Vagina (tissue), 2 donors: ENCODE measurements around the gene SPRR1A.

ENCODE experiments used
- POLR2AphosphoS5 ChIP-seq, 2 donors: sonication (generic); formaldehyde crosslinking; IDR thresholded peaks; one replicate each; pipeline ENCODE4 v1.9.0; 2017; ENCODE audit warnings: antibody characterized with exemption in 2 of 2, mild to moderate bottlenecking in 2 of 2, low read depth in 1 of 2; ENCODE audit not compliant: insufficient read depth in 1 of 2
- TF ChIP-seq, protein P1 (sequence below), 3 experiments: fragments of 450-650 bp in 2 of 3; fragments of 200-600 bp in 1 of 3; sonication (generic) in 1 of 3; IDR thresholded peaks; one replicate each; pipeline ENCODE4 v1.5.1; 2017 to 2019; ENCODE audit warnings: antibody characterized with exemption in 3 of 3, mild to moderate bottlenecking in 2 of 3, moderate library complexity in 2 of 3

DNA sequence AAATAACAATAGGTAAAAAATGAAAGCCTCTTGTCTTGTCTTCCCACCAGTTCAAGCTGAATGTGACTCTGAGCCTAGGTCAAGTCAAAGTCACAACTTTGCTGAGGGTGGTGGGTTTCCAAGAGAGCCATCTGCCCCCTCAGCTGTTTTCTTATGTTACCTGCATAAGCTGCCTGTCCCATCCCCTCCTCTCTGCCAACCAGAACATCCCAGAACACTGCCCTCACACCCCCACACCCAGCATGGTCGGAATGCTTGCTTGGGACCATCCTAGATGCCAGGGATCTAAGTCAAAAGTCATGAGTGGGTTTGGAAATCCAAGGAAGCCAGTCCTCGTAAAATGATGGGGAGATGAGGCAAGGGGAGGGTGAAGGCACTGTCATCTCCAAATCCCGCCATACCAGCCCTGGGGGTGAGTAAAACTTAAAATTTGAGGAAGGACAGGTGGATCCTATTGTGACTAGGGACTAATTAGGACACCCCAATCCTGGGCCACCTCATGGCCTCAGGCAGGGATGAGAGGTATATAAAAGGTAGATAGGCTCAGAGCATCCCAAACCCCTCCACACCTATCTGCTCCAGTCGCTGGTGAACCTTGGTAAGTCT, 37.1 kb upstream of the SPRR1A start, which contains the start of gene SPRR5:
- TF ChIP-seq POLR2AphosphoS5 (IDR thresholded peaks at IDR 0.05; ENCODE audit: insufficient read depth in 1 of 2, low read depth in 1 of 2) = no peak
- TF ChIP-seq, protein P1, sequence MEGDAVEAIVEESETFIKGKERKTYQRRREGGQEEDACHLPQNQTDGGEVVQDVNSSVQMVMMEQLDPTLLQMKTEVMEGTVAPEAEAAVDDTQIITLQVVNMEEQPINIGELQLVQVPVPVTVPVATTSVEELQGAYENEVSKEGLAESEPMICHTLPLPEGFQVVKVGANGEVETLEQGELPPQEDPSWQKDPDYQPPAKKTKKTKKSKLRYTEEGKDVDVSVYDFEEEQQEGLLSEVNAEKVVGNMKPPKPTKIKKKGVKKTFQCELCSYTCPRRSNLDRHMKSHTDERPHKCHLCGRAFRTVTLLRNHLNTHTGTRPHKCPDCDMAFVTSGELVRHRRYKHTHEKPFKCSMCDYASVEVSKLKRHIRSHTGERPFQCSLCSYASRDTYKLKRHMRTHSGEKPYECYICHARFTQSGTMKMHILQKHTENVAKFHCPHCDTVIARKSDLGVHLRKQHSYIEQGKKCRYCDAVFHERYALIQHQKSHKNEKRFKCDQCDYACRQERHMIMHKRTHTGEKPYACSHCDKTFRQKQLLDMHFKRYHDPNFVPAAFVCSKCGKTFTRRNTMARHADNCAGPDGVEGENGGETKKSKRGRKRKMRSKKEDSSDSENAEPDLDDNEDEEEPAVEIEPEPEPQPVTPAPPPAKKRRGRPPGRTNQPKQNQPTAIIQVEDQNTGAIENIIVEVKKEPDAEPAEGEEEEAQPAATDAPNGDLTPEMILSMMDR (IDR thresholded peaks at IDR 0.05) = no peak
